GM23338 (cell line): ENCODE data around the gene PARD6B.

Source experiments
- CREB1 ChIP-seq: fragments of 250-450 bp; sonication (Bioruptor Pico); IDR thresholded peaks from 2 replicates; pipeline ENCODE4 v1.5.0; 2020; ENCODE audit warnings: low read depth, mild to moderate bottlenecking, moderate library complexity
- CTCF ChIP-seq, 2 experiments: fragments of 200-600 bp in 1 of 2; sonication (generic) in 1 of 2; conservative IDR thresholded peaks; 2 replicates each; pipeline versions ENCODE4 v1.5.1 to v1.6.1; 2016 to 2017; ENCODE audit warnings: antibody characterized with exemption in 2 of 2, low read depth in 2 of 2, mild to moderate bottlenecking in 2 of 2, moderate library complexity in 1 of 2
- ETS1 ChIP-seq: IDR thresholded peaks from 2 replicates; pipeline ENCODE4 v1.6.1; 2016; ENCODE audit warnings: antibody characterized with exemption
- EZH2 ChIP-seq: fragments of 200-600 bp; sonication (generic); IDR thresholded peaks from one replicate; pipeline ENCODE4 v1.8.0; 2017; ENCODE audit warnings: antibody characterized with exemption, mild to moderate bottlenecking, low read depth; ENCODE audit not compliant: unreplicated experiment
- JUNB ChIP-seq: IDR thresholded peaks from one replicate; pipeline ENCODE4 v1.6.1; 2016; ENCODE audit warnings: antibody characterized with exemption; ENCODE audit not compliant: unreplicated experiment

GRCh38 chr20:50797142-50797541 is 65.8 kb downstream of the PARD6B start:
- TF ChIP-seq CTCF (conservative IDR thresholded peaks at IDR 0.05; ENCODE audit: low read depth in 2 of 2): no peak
- no peak for TF ChIP-seq JUNB
- TF ChIP-seq EZH2: no peak
- TF ChIP-seq ETS1: no peak
- TF ChIP-seq CREB1: no peak
